HepG2 (cell line): ENCODE data around the gene EVL.

Source experiments
- AFF4 ChIP-seq: sonication (generic); formaldehyde crosslinking; IDR thresholded peaks from 2 replicates; pipeline ENCODE4 v1.4.0; 2020; ENCODE audit warnings: missing genetic modification reagents
- GABPA ChIP-seq, 2 experiments: IDR thresholded peaks; 2 replicates each; pipeline ENCODE4 v1.6.1; 2011 to 2016; ENCODE audit warnings: low read depth in 2 of 2, low read length in 1 of 2, missing biosample characterization in 1 of 2, missing genetic modification characterization in 1 of 2
- NFE2L1 ChIP-seq: sonication (generic); formaldehyde crosslinking; IDR thresholded peaks from 2 replicates; pipeline ENCODE4 v1.4.0; 2020; ENCODE audit warnings: missing genetic modification reagents, mild to moderate bottlenecking, borderline replicate concordance
- PITX1 ChIP-seq: sonication (generic); formaldehyde crosslinking; IDR thresholded peaks from 2 replicates; pipeline ENCODE4 v1.5.1; 2020; ENCODE audit warnings: mild to moderate bottlenecking, missing genetic modification reagents
- SNAPC5 ChIP-seq: sonication (generic); formaldehyde crosslinking; IDR thresholded peaks from 2 replicates; pipeline ENCODE4 v1.8.1; 2023; ENCODE audit warnings: mild to moderate bottlenecking, missing genetic modification reagents, borderline replicate concordance
- TRAFD1 ChIP-seq: sonication (generic); formaldehyde crosslinking; IDR thresholded peaks from 2 replicates; pipeline ENCODE4 v1.5.1; 2020; ENCODE audit warnings: missing genetic modification reagents, mild to moderate bottlenecking, borderline replicate concordance

- no peak for TF ChIP-seq TRAFD1 (CRISPR knock-in tag)
- TF ChIP-seq NFE2L1 (CRISPR knock-in tag): no peak
- TF ChIP-seq AFF4: no peak
- TF ChIP-seq PITX1 (CRISPR knock-in tag): no peak
- no peak for TF ChIP-seq SNAPC5 (CRISPR knock-in tag)
- no peak for TF ChIP-seq GABPA (IDR thresholded peaks at IDR 0.05; ENCODE audit: low read depth, low read length)
- TF ChIP-seq GABPA (CRISPR knock-in tag; IDR thresholded peaks at IDR 0.05; ENCODE audit: low read depth): no peak
These were observed at the start of gene EVL for GRCh38 chr14:100065111-100065871.
